K562 (cell line): ENCODE data around the gene GLIS1. TPM values are rescaled to one million over a fixed set of nuclear protein-coding genes. Genes with fewer than 3 reads are reported as not detected.

ENCODE experiments used
- KAT8 ChIP-seq: fragments of 450-650 bp; IDR thresholded peaks from 2 replicates; pipeline ENCODE4 v1.6.1; 2016; ENCODE audit warnings: low read depth, mild to moderate bottlenecking
- POLR2G ChIP-seq: fragments of 200-400 bp; formaldehyde crosslinking; IDR thresholded peaks from 2 replicates; pipeline ENCODE4 v1.6.1; 2017; ENCODE audit warnings: low read depth, mild to moderate bottlenecking, antibody characterized with exemption, low read length, moderate library complexity
- RBFOX2 ChIP-seq: fragments of 200-400 bp; formaldehyde crosslinking; IDR thresholded peaks from 2 replicates; pipeline ENCODE4 v1.6.1; 2017; ENCODE audit warnings: low read depth, mild to moderate bottlenecking, low read length, moderate library complexity
- SAP30 ChIP-seq: fragments of 200-600 bp; sonication (generic); IDR thresholded peaks from 2 replicates; pipeline ENCODE4 v1.6.1; 2012; ENCODE audit warnings: borderline replicate concordance, low read depth, mild to moderate bottlenecking, moderate library complexity, low read length, control low read depth, inconsistent platforms; ENCODE audit not compliant: insufficient read depth, poor library complexity, severe bottlenecking
- STAT5A ChIP-seq: IDR thresholded peaks from 2 replicates; pipeline ENCODE4 v1.6.1; 2012; ENCODE audit warnings: low read length, inconsistent platforms, borderline replicate concordance
- polyA plus RNA-seq, 8 experiments: library from polyadenylated mRNA; depleted of rRNA in 4 of 8; stranded (reverse) in 5 of 8; unstranded in 3 of 8; fragments of >200 nt; fragmentation: Nextera tagmentation in 2 of 8; fragmentation: Illumina TruSeq in 1 of 8; extraction: Ambion mirVana in 2 of 8; extraction: Trizol in 1 of 8; gene quantifications; 2 replicates each; pipeline versions ENCODE4 v1.2.1 to v1.2.3, GENCODE V29; 2011 to 2014; ENCODE audit warnings: inconsistent platforms in 1 of 8, missing spikeins in 1 of 8
- total RNA-seq, 7 experiments: library from RNA; depleted of rRNA in 6 of 7; stranded (reverse); fragments of >200 nt in 6 of 7; fragmentation: Illumina TruSeq in 2 of 7; extraction: Trizol in 2 of 7; gene quantifications; 2 replicates each; pipeline versions ENCODE4 v1.2.1 to v1.2.3, GENCODE V29; 2011 to 2021; ENCODE audit warnings: low replicate concordance in 1 of 7
- TF ChIP-seq, protein P1 (sequence below): fragments of 250-450 bp; sonication (Bioruptor Pico); IDR thresholded peaks from 2 replicates; pipeline ENCODE4 v1.8.0; 2021; ENCODE audit warnings: borderline replicate concordance, mild to moderate bottlenecking, moderate library complexity; ENCODE audit not compliant: poor library complexity, severe bottlenecking
- TF ChIP-seq, protein P2 (sequence below): sonication (generic); formaldehyde crosslinking; IDR thresholded peaks from 2 replicates; pipeline ENCODE4 v1.8.0; 2022; ENCODE audit warnings: mild to moderate bottlenecking, missing genetic modification reagents, borderline replicate concordance

GLIS1 gene
- total and polyA plus RNA-seq, 9 of the 15 experiments (the other 6 are each of a cell fraction or from before 2014, with no cell fraction given), result not detected

DNA sequence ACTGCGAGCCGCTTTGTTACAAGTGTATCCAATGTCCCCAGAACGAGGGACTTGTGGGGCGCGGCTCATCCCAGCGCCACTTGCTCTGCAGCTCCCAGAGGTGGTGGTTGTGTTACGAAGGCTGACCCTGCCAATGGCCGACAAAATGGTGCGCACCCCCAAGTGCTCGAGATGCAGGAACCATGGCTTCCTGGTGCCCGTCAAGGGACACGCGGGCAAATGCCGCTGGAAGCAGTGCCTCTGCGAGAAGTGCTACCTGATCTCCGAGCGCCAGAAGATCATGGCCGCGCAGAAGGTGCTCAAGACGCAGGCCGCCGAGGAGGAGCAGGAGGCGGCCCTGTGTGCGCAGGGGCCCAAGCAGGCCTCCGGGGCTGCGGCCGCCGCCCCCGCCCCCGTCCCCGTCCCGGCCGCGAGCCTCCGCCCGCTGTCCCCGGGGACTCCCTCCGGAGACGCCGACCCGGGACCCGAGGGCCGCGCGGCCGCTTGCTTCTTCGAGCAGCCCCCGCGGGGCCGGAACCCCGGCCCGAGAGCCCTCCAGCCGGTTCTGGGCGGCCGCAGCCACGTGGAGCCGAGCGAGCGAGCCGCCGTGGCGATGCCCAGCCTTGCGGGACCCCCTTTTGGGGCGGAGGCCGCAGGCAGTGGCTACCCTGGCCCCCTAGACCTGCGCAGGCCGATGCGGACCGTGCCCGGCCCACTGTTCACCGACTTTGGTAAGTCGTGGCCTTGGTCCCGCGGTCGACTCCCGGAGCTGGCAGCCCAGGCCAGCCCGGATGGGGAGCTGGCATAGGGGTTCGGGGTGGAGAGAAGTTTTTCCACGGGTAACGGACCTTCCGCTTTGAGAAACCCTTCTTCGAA, 279.4 kb downstream of the GLIS1 start, which contains the start of gene DMRTB1 (continued):
- TF ChIP-seq, protein P1, sequence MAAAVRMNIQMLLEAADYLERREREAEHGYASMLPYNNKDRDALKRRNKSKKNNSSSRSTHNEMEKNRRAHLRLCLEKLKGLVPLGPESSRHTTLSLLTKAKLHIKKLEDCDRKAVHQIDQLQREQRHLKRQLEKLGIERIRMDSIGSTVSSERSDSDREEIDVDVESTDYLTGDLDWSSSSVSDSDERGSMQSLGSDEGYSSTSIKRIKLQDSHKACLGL, result no peak
- TF ChIP-seq KAT8 (no peak), STAT5A (no peak), SAP30 (no peak), POLR2G (peak; percentile 31; the same call in 1 of the 2 replicates), RBFOX2 (0 out of 2 replicates have a peak, but pooled peaks have one; percentile 41)
- TF ChIP-seq, protein P2, sequence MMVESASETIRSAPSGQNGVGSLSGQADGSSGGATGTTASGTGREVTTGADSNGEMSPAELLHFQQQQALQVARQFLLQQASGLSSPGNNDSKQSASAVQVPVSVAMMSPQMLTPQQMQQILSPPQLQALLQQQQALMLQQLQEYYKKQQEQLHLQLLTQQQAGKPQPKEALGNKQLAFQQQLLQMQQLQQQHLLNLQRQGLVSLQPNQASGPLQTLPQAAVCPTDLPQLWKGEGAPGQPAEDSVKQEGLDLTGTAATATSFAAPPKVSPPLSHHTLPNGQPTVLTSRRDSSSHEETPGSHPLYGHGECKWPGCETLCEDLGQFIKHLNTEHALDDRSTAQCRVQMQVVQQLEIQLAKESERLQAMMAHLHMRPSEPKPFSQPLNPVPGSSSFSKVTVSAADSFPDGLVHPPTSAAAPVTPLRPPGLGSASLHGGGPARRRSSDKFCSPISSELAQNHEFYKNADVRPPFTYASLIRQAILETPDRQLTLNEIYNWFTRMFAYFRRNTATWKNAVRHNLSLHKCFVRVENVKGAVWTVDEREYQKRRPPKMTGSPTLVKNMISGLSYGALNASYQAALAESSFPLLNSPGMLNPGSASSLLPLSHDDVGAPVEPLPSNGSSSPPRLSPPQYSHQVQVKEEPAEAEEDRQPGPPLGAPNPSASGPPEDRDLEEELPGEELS (CRISPR knock-in tag), result no peak
